Measurements from ENCODE around the gene LIMA1.

Gene LIMA1

GRCh38 chr12:50203691-50204090 lies 79.6 kb downstream of the LIMA1 start:
- TF ChIP-seq, protein P1, sequence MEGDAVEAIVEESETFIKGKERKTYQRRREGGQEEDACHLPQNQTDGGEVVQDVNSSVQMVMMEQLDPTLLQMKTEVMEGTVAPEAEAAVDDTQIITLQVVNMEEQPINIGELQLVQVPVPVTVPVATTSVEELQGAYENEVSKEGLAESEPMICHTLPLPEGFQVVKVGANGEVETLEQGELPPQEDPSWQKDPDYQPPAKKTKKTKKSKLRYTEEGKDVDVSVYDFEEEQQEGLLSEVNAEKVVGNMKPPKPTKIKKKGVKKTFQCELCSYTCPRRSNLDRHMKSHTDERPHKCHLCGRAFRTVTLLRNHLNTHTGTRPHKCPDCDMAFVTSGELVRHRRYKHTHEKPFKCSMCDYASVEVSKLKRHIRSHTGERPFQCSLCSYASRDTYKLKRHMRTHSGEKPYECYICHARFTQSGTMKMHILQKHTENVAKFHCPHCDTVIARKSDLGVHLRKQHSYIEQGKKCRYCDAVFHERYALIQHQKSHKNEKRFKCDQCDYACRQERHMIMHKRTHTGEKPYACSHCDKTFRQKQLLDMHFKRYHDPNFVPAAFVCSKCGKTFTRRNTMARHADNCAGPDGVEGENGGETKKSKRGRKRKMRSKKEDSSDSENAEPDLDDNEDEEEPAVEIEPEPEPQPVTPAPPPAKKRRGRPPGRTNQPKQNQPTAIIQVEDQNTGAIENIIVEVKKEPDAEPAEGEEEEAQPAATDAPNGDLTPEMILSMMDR (IDR thresholded peaks at IDR 0.05; ENCODE audit: low read depth, low read length) = no peak
- no peak overlapping the region for H3K4me3 ChIP-seq (ENCODE audit: low read depth, low read length)
- H3K27ac ChIP-seq = no peak overlapping the region
- H3K9me3 ChIP-seq (ENCODE audit: severe bottlenecking) = no peaks in the 10 kb centered on the region
- DNase-seq = no peak
- peaks cover 61% of the 10 kb centered on the region for H3K36me3 ChIP-seq
- no peaks in the 10 kb centered on the region for H3K27me3 ChIP-seq (ENCODE audit: insufficient read depth, low read depth, severe bottlenecking)

DNA sequence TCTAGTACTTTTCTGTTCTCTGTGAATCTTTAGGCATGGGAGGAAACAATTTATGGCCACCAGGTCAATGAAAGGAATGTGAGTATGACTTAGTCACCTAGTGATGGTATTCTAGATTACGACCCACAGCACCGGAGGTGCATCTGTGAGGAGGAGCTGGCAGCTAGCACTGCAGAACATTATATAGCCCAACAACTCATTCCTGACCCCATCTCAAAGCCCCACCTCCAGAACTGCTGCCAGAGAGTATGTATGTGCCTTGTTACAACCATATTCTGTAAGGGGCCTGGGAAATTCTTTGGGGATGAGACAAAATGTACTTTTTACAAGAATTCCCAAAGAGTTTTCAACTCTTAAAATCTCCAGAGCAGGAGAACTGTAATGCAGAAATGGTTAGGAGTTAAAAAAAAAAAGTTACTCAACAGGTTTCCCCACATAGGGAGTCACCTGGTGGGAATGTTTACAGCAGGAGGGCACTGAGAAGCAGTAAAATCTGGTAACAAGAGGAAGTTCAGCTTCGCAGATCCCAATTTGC lies 81.3 kb downstream of the LIMA1 start:
- Histone ChIP-seq H3K27ac (no peak overlapping the region), H3K36me3 (peaks cover 70% of the 10 kb centered on the region), H3K4me3 (ENCODE audit: low read depth, low read length) (no peak overlapping the region), H3K9me3 (ENCODE audit: severe bottlenecking) (no peaks in the 10 kb centered on the region), H3K27me3 (ENCODE audit: insufficient read depth, low read depth, severe bottlenecking) (no peaks in the 10 kb centered on the region)
- DNase-seq = no peak
- TF ChIP-seq, protein P1 (IDR thresholded peaks at IDR 0.05; ENCODE audit: low read depth, low read length) = no peak

GRCh38 chr12:50200552-50201273 lies 82.6 kb downstream of the LIMA1 start:
- Histone ChIP-seq H3K9me3 (ENCODE audit: severe bottlenecking) (no peaks in the 10 kb centered on the region), H3K36me3 (peaks cover 67% of the 10 kb centered on the region), H3K27ac (no peak overlapping the region), H3K4me3 (ENCODE audit: low read depth, low read length) (no peak overlapping the region), H3K27me3 (ENCODE audit: insufficient read depth, low read depth, severe bottlenecking) (no peaks in the 10 kb centered on the region)
- TF ChIP-seq, protein P1 (IDR thresholded peaks at IDR 0.05; ENCODE audit: low read depth, low read length) = no peak
- no peak for DNase-seq

- Histone ChIP-seq H3K27me3 (ENCODE audit: insufficient read depth, low read depth, severe bottlenecking) (no peaks in the 10 kb centered on the region), H3K36me3 (peaks cover 67% of the 10 kb centered on the region), H3K27ac (no peak overlapping the region), H3K9me3 (ENCODE audit: severe bottlenecking) (no peaks in the 10 kb centered on the region), H3K4me3 (ENCODE audit: low read depth, low read length) (no peak overlapping the region)
- TF ChIP-seq, protein P1 (IDR thresholded peaks at IDR 0.05; ENCODE audit: low read depth, low read length) = no peak
- no peak for DNase-seq
Measured at GRCh38 chr12:50198829-50199228, 84.5 kb downstream of the LIMA1 start.

GRCh38 chr12:50197297-50197727 lies 86.0 kb downstream of the LIMA1 start:
- TF ChIP-seq, protein P1 (IDR thresholded peaks at IDR 0.05; ENCODE audit: low read depth, low read length) = no peak
- no peaks in the 10 kb centered on the region for H3K27me3 ChIP-seq (ENCODE audit: insufficient read depth, low read depth, severe bottlenecking)
- DNase-seq = no peak
- no peaks in the 10 kb centered on the region for H3K9me3 ChIP-seq (ENCODE audit: severe bottlenecking)
- no peak overlapping the region for H3K27ac ChIP-seq
- H3K36me3 ChIP-seq = peaks cover 60% of the 10 kb centered on the region
- H3K4me3 ChIP-seq (ENCODE audit: low read depth, low read length) = no peak overlapping the region

Data from WERI-Rb-1 (cell line).